ENCODE data around the gene ANO3. TPM values are rescaled to one million over a fixed set of nuclear protein-coding genes. Genes with fewer than 3 reads are reported as not detected.

The ANO3 gene
- total and polyA plus RNA-seq, 4 donors: under 0.01 to 2.0 (median 0.40) TPM

DNA sequence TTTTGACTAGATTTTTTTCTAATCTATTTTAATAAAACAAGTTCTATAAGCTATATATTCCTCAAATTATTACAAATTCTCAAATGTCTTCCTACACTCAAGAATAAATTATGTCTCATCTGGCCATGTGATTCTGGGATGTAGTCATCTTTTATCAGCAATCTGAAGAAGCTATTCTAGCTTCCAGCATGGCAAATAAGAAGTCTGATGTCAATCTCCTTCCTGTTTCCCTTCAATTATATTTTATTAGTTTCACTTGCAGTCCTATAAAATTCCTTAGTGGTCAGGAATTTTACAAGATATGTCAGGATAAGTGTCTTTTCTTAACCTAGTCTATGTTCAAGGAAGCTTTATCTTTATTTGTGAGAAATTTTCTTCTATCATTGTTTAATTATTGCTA lies 10.4 kb upstream of the ANO3 start:
- Histone ChIP-seq H3K27ac (ENCODE audit: low read depth in 1 of 2, low read length in 2 of 2) (no peak overlapping the region), H3K9ac (ENCODE audit: low read depth in 1 of 2, low read length in 2 of 2) (no peak overlapping the region), H3K36me3 (ENCODE audit: control insufficient read depth in 4 of 4, insufficient read depth in 3 of 4, low read depth in 1 of 4, low read length in 3 of 4) (no peaks in the 10 kb centered on the region), H3K9me3 (ENCODE audit: control insufficient read depth in 4 of 4, low read length in 3 of 4) (no peaks in the 10 kb centered on the region), H3K4me1 (ENCODE audit: control insufficient read depth in 4 of 4, insufficient read depth in 4 of 4, low read length in 3 of 4) (no peaks in the 10 kb centered on the region), H3K27me3 (ENCODE audit: control insufficient read depth in 4 of 4, insufficient read depth in 4 of 4, low read length in 3 of 4) (peaks cover 0 to 10% (median 0%) of the 10 kb centered on the region in 4 donors), H3K4me3 (ENCODE audit: low read depth in 1 of 3, low read length in 3 of 3) (no peak overlapping the region)
- no peak for TF ChIP-seq RAD21 (IDR thresholded peaks at IDR 0.05)
- no peak for TF ChIP-seq HNF4G (IDR thresholded peaks at IDR 0.05)
- TF ChIP-seq EGR1 (IDR thresholded peaks at IDR 0.05; ENCODE audit: low read depth in 2 of 2): no peak
- TF ChIP-seq FOXA2 (IDR thresholded peaks at IDR 0.05): no peak
- TF ChIP-seq HNF4A (conservative IDR thresholded peaks at IDR 0.05): no peak
- TF ChIP-seq FOXA1 (IDR thresholded peaks at IDR 0.05): no peak
- TF ChIP-seq, protein P1, sequence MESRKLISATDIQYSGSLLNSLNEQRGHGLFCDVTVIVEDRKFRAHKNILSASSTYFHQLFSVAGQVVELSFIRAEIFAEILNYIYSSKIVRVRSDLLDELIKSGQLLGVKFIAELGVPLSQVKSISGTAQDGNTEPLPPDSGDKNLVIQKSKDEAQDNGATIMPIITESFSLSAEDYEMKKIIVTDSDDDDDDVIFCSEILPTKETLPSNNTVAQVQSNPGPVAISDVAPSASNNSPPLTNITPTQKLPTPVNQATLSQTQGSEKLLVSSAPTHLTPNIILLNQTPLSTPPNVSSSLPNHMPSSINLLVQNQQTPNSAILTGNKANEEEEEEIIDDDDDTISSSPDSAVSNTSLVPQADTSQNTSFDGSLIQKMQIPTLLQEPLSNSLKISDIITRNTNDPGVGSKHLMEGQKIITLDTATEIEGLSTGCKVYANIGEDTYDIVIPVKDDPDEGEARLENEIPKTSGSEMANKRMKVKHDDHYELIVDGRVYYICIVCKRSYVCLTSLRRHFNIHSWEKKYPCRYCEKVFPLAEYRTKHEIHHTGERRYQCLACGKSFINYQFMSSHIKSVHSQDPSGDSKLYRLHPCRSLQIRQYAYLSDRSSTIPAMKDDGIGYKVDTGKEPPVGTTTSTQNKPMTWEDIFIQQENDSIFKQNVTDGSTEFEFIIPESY (IDR thresholded peaks at IDR 0.05): no peak
- DNase-seq (ENCODE audit: low spot score): no peak

DNA sequence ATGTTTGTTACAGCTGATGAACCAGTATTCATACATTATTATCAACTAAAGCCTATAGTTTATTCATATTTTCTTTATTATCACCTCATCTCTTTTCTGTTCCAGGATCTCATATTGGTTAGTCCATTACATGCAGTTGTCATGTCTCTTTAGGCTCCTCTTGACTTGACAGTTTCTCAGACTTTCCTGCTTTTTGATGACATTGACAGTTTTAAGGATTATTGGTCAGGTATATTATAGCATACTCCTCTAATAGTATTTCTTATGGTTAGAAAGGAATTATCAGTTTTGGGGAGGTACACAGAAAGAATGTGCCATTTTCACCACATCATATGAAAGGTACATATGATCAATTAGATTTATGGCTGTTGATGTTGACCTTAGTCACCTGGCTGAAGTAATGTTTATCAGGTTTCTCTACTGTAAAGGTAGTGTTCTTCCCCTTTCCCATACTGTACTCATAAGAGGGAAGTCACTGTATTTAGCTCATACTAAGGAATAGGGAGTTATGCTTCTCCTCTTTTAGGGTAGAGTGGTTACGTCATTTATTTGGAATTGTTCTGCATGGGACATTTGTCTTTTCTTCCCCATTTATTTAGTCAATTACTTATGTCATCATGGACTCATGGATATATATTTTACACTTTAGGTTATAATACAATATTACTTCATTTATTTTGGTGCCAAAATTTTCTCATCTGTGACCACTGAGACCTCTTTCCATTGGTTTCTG lies 9.4 kb upstream of the ANO3 start:
- Histone ChIP-seq H3K4me3 (ENCODE audit: low read depth in 1 of 3, low read length in 3 of 3) (no peak overlapping the region), H3K27me3 (ENCODE audit: control insufficient read depth in 4 of 4, insufficient read depth in 4 of 4, low read length in 3 of 4) (peaks cover 0 to 10% (median 0%) of the 10 kb centered on the region in 4 donors), H3K27ac (ENCODE audit: low read depth in 1 of 2, low read length in 2 of 2) (no peak overlapping the region), H3K9ac (ENCODE audit: low read depth in 1 of 2, low read length in 2 of 2) (no peak overlapping the region), H3K4me1 (ENCODE audit: control insufficient read depth in 4 of 4, insufficient read depth in 4 of 4, low read length in 3 of 4) (no peaks in the 10 kb centered on the region), H3K36me3 (ENCODE audit: control insufficient read depth in 4 of 4, insufficient read depth in 3 of 4, low read depth in 1 of 4, low read length in 3 of 4) (no peaks in the 10 kb centered on the region), H3K9me3 (ENCODE audit: control insufficient read depth in 4 of 4, low read length in 3 of 4) (no peaks in the 10 kb centered on the region)
- no peak for DNase-seq (ENCODE audit: low spot score)
- WGBS: 74% methylated on average over 1 of the region's 1 CpG
- TF ChIP-seq TAF1 (conservative IDR thresholded peaks at IDR 0.05) (no peak), NR2F2 (IDR thresholded peaks at IDR 0.05) (no peak), FOXA2 (IDR thresholded peaks at IDR 0.05) (no peak), YY1 (IDR thresholded peaks at IDR 0.05) (no peak), GABPA (IDR thresholded peaks at IDR 0.05 in 1 of 2, conservative IDR thresholded peaks at IDR 0.05 in 1 of 2) (no peak)
- TF ChIP-seq, protein P1 (IDR thresholded peaks at IDR 0.05): no peak
- TF ChIP-seq, protein P2, sequence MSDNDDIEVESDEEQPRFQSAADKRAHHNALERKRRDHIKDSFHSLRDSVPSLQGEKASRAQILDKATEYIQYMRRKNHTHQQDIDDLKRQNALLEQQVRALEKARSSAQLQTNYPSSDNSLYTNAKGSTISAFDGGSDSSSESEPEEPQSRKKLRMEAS (IDR thresholded peaks at IDR 0.05): no peak

DNA sequence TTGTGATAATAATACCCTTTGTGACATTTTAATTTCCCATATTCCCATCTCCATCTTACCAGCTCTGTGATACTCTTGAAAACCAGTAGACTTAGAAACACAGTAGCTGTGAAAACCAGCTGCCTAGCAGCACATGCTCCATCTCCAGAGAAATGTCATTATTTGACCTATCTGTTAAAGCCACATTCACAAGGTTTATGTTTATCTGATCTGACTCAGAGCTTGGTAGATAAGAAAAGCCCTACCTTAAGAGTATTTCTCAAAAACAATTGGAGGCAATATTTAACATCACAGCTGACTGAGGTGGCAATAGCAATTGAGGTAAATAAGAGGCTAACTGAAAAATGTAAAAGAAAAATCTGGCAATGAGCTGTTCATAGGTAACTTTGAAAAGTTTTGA lies 8.1 kb upstream of the ANO3 start:
- TF ChIP-seq FOXA2 (IDR thresholded peaks at IDR 0.05) (no peak), FOXA1 (IDR thresholded peaks at IDR 0.05) (no peak), RAD21 (IDR thresholded peaks at IDR 0.05) (no peak), JUND (IDR thresholded peaks at IDR 0.05) (no peak), RXRA (IDR thresholded peaks at IDR 0.05) (no peak)
- TF ChIP-seq, protein P3, sequence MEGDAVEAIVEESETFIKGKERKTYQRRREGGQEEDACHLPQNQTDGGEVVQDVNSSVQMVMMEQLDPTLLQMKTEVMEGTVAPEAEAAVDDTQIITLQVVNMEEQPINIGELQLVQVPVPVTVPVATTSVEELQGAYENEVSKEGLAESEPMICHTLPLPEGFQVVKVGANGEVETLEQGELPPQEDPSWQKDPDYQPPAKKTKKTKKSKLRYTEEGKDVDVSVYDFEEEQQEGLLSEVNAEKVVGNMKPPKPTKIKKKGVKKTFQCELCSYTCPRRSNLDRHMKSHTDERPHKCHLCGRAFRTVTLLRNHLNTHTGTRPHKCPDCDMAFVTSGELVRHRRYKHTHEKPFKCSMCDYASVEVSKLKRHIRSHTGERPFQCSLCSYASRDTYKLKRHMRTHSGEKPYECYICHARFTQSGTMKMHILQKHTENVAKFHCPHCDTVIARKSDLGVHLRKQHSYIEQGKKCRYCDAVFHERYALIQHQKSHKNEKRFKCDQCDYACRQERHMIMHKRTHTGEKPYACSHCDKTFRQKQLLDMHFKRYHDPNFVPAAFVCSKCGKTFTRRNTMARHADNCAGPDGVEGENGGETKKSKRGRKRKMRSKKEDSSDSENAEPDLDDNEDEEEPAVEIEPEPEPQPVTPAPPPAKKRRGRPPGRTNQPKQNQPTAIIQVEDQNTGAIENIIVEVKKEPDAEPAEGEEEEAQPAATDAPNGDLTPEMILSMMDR (IDR thresholded peaks at IDR 0.05; ENCODE audit: low read depth, low read length, missing input control): no peak
- Histone ChIP-seq H3K4me3 (ENCODE audit: low read depth in 1 of 3, low read length in 3 of 3) (no peak overlapping the region), H3K9ac (ENCODE audit: low read depth in 1 of 2, low read length in 2 of 2) (no peak overlapping the region), H3K4me1 (ENCODE audit: control insufficient read depth in 4 of 4, insufficient read depth in 4 of 4, low read length in 3 of 4) (no peaks in the 10 kb centered on the region), H3K27ac (ENCODE audit: low read depth in 1 of 2, low read length in 2 of 2) (no peak overlapping the region), H3K9me3 (ENCODE audit: control insufficient read depth in 4 of 4, low read length in 3 of 4) (no peaks in the 10 kb centered on the region), H3K27me3 (ENCODE audit: control insufficient read depth in 4 of 4, insufficient read depth in 4 of 4, low read length in 3 of 4) (peaks cover 0 to 10% (median 0%) of the 10 kb centered on the region in 4 donors), H3K36me3 (ENCODE audit: control insufficient read depth in 4 of 4, insufficient read depth in 3 of 4, low read depth in 1 of 4, low read length in 3 of 4) (no peaks in the 10 kb centered on the region)
- no peak for DNase-seq (ENCODE audit: low spot score)
